Astrocyte (in vitro differentiated cells and primary cell): Measurements from ENCODE around the gene ASB6.

ENCODE experiments used
- EZH2 ChIP-seq: IDR thresholded peaks from 2 replicates; pipeline ENCODE4 v1.6.1; 2012; ENCODE audit warnings: mild to moderate bottlenecking, low read length, inconsistent platforms; ENCODE audit not compliant: insufficient read depth
- TF ChIP-seq, protein P1 (sequence below): IDR thresholded peaks from 2 replicates; pipeline ENCODE4 v1.5.1; 2011; ENCODE audit warnings: low read depth, mild to moderate bottlenecking, inconsistent platforms, low read length, moderate library complexity; ENCODE audit not compliant: insufficient read depth

DNA sequence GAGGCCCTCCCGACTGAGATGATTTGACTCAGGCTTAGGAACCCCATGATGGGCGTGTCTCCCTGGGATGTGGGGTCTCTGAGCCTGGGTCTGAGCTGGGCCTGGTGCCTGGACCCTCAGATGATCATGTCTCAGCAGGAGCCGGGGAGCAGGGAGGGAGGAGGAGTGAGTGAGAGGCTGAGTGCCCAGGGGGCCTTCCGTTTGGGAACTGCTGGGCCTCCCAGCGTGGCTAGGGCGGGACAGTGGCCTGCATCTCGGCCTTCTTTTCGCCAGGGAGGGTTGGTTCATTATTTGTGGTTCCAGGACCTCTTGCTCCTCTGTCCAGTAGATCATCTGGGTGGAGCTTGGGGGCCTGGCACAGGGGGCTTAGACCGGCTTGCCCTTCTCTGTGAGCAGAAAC lies 29.1 kb upstream of the ASB6 start:
- TF ChIP-seq, protein P1, sequence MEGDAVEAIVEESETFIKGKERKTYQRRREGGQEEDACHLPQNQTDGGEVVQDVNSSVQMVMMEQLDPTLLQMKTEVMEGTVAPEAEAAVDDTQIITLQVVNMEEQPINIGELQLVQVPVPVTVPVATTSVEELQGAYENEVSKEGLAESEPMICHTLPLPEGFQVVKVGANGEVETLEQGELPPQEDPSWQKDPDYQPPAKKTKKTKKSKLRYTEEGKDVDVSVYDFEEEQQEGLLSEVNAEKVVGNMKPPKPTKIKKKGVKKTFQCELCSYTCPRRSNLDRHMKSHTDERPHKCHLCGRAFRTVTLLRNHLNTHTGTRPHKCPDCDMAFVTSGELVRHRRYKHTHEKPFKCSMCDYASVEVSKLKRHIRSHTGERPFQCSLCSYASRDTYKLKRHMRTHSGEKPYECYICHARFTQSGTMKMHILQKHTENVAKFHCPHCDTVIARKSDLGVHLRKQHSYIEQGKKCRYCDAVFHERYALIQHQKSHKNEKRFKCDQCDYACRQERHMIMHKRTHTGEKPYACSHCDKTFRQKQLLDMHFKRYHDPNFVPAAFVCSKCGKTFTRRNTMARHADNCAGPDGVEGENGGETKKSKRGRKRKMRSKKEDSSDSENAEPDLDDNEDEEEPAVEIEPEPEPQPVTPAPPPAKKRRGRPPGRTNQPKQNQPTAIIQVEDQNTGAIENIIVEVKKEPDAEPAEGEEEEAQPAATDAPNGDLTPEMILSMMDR, result no peak
- TF ChIP-seq EZH2, result no peak
